H9 (cell line): ENCODE data around the gene PLXNA2. TPM values are rescaled to one million over a fixed set of nuclear protein-coding genes. Genes with fewer than 3 reads are reported as not detected.

ENCODE experiments used
- DNase-seq: peaks from one replicate; pipeline ENCODE4 v3.0.0-alpha.2; 2017
- H2AFZ ChIP-seq: one replicate; pipeline ENCODE4 v1.6.1; 2013; ENCODE audit warnings: mild to moderate bottlenecking, low read length, control low read depth, moderate library complexity
- H2AK5ac ChIP-seq: 2 replicates; pipeline ENCODE4 v1.6.1; 2013; ENCODE audit warnings: low read length, control low read depth, mixed read lengths; ENCODE audit not compliant: insufficient read length
- H2BK120ac ChIP-seq: one replicate; pipeline ENCODE4 v1.6.1; 2013; ENCODE audit warnings: low read depth, mild to moderate bottlenecking, low read length, control low read depth, inconsistent platforms; ENCODE audit not compliant: poor library complexity, severe bottlenecking
- H2BK12ac ChIP-seq: 2 replicates; pipeline ENCODE4 v1.6.1; 2013; ENCODE audit warnings: low read length, control low read depth, mixed read lengths, low read depth; ENCODE audit not compliant: insufficient read length
- H2BK15ac ChIP-seq: 2 replicates; pipeline ENCODE4 v1.6.1; 2013; ENCODE audit warnings: low read depth, low read length, control low read depth
- H2BK20ac ChIP-seq: one replicate; pipeline ENCODE4 v1.6.1; 2013; ENCODE audit warnings: low read depth, mild to moderate bottlenecking, low read length, control low read depth, inconsistent platforms; ENCODE audit not compliant: poor library complexity, severe bottlenecking
- H2BK5ac ChIP-seq: 2 replicates; pipeline ENCODE4 v1.6.1; 2013; ENCODE audit warnings: low read length, control low read depth, mixed read lengths; ENCODE audit not compliant: insufficient read length
- H3K14ac ChIP-seq: 2 replicates; pipeline ENCODE4 v1.6.1; 2013; ENCODE audit warnings: low read length, control low read depth; ENCODE audit not compliant: insufficient read depth
- H3K18ac ChIP-seq: 2 replicates; pipeline ENCODE4 v1.6.1; 2013; ENCODE audit warnings: low read depth, mild to moderate bottlenecking, mixed read lengths, low read length, control low read depth; ENCODE audit not compliant: insufficient read length
- H3K23ac ChIP-seq: 2 replicates; pipeline ENCODE4 v1.6.1; 2013; ENCODE audit warnings: low read length, control low read depth, mixed read lengths, low read depth; ENCODE audit not compliant: insufficient read length
- H3K23me2 ChIP-seq: 2 replicates; pipeline ENCODE4 v1.6.1; 2013; ENCODE audit warnings: low read depth, mild to moderate bottlenecking, mixed read lengths, low read length, control low read depth; ENCODE audit not compliant: insufficient read length, poor library complexity, severe bottlenecking
- H3K27ac ChIP-seq: 2 replicates; pipeline ENCODE4 v1.5.1; 2013; ENCODE audit warnings: low read length, control low read depth, mixed read lengths, low read depth; ENCODE audit not compliant: insufficient read length
- H3K27me3 ChIP-seq: 2 replicates; pipeline ENCODE4 v1.6.1; 2013; ENCODE audit warnings: low read length, control low read depth, inconsistent platforms; ENCODE audit not compliant: insufficient read depth
- H3K4ac ChIP-seq: 2 replicates; pipeline ENCODE4 v1.6.1; 2013; ENCODE audit warnings: low read depth, mild to moderate bottlenecking, control low read depth, inconsistent platforms, low read length, moderate library complexity
- H3K4me1 ChIP-seq: 2 replicates; pipeline ENCODE4 v1.6.1; 2013; ENCODE audit warnings: low read length, control low read depth, inconsistent platforms; ENCODE audit not compliant: insufficient read depth
- H3K4me2 ChIP-seq: 2 replicates; pipeline ENCODE4 v1.6.1; 2013; ENCODE audit warnings: low read length, control low read depth, mixed read lengths; ENCODE audit not compliant: insufficient read length, insufficient read depth
- H3K56ac ChIP-seq: 2 replicates; pipeline ENCODE4 v1.6.1; 2013; ENCODE audit warnings: low read depth, mild to moderate bottlenecking, mixed read lengths, low read length, control low read depth; ENCODE audit not compliant: insufficient read length
- H3K79me1 ChIP-seq: 2 replicates; pipeline ENCODE4 v1.6.1; 2013; ENCODE audit warnings: low read depth, mild to moderate bottlenecking, moderate library complexity, low read length, control low read depth, inconsistent platforms; ENCODE audit not compliant: insufficient read depth, poor library complexity, severe bottlenecking
- H3K79me2 ChIP-seq: 2 replicates; pipeline ENCODE4 v1.6.1; 2013; ENCODE audit warnings: low read length, control low read depth, inconsistent platforms; ENCODE audit not compliant: insufficient read depth
- H3K9ac ChIP-seq: 2 replicates; pipeline ENCODE4 v1.6.1; 2013; ENCODE audit warnings: low read length, control low read depth, mixed read lengths; ENCODE audit not compliant: insufficient read length; ENCODE audit errors: extremely low read depth
- H3K9me3 ChIP-seq: one replicate; pipeline ENCODE4 v1.6.1; 2013; ENCODE audit warnings: low read depth, low read length, inconsistent platforms; ENCODE audit not compliant: control insufficient read depth
- H3T11ph ChIP-seq: one replicate; pipeline ENCODE4 v1.6.1; 2013; ENCODE audit warnings: mild to moderate bottlenecking, low read length, control low read depth, inconsistent platforms
- H4K20me1 ChIP-seq: one replicate; pipeline ENCODE4 v1.6.1; 2013; ENCODE audit not compliant: control insufficient read depth, insufficient read length, insufficient read depth
- H4K5ac ChIP-seq: 2 replicates; pipeline ENCODE4 v1.6.1; 2013; ENCODE audit warnings: low read depth, mild to moderate bottlenecking, mixed read lengths, low read length, control low read depth; ENCODE audit not compliant: insufficient read length
- H4K8ac ChIP-seq: replicated peaks from 2 replicates; pipeline ENCODE4 v1.6.1; 2013; ENCODE audit warnings: low read length, control low read depth, mixed read lengths, low read depth; ENCODE audit not compliant: insufficient read length
- H4K91ac ChIP-seq: 2 replicates; pipeline ENCODE4 v1.6.1; 2013; ENCODE audit warnings: low read depth, mild to moderate bottlenecking, moderate library complexity, mixed read lengths, low read length, control low read depth; ENCODE audit not compliant: insufficient read length
- H3K27ac Mint-ChIP-seq, 3 experiments: 2 replicates in 2 of 3; 3 replicates in 1 of 3; pipeline ENCODE4 v1.8.0; 2020 to 2021; ENCODE audit warnings: mixed read lengths in 3 of 3, mild to moderate bottlenecking in 1 of 3, moderate library complexity in 1 of 3
- H3K27me3 Mint-ChIP-seq: 2 replicates; pipeline ENCODE4 v1.8.0; 2021; ENCODE audit warnings: low read depth, mild to moderate bottlenecking, moderate library complexity, mixed read lengths
- H3K36me3 Mint-ChIP-seq, 3 experiments: 2 replicates in 2 of 3; 3 replicates in 1 of 3; pipeline ENCODE4 v1.8.0; 2020 to 2021; ENCODE audit warnings: low read depth in 3 of 3, mixed read lengths in 3 of 3; ENCODE audit not compliant: insufficient read depth in 1 of 3
- H3K4me1 Mint-ChIP-seq, 2 experiments: 2 replicates each; pipeline ENCODE4 v1.8.0; 2020; ENCODE audit warnings: mixed read lengths in 2 of 2
- H3K4me3 Mint-ChIP-seq, 2 experiments: 2 replicates in 1 of 2; 3 replicates in 1 of 2; pipeline ENCODE4 v1.8.0; 2020 to 2021; ENCODE audit warnings: mild to moderate bottlenecking in 2 of 2, mixed read lengths in 2 of 2, moderate library complexity in 1 of 2
- H3K9me3 Mint-ChIP-seq, 2 experiments: 2 replicates in 1 of 2; 3 replicates in 1 of 2; pipeline ENCODE4 v1.8.0; 2020; ENCODE audit warnings: mild to moderate bottlenecking in 2 of 2, mixed read lengths in 2 of 2, moderate library complexity in 1 of 2
- CTCF ChIP-seq: fragments of 200-600 bp; sonication (generic); conservative IDR thresholded peaks from 3 replicates; pipeline ENCODE4 v1.8.0; 2021; ENCODE audit warnings: antibody characterized with exemption, mild to moderate bottlenecking
- WGBS: extraction: QIAGEN DNeasy Blood & Tissue Kit; methylation state at CpG from one replicate; pipeline ENCODE4 v1.1.7; 2013; ENCODE audit warnings: missing lambda C conversion rate, low lambda C conversion rate, mixed read lengths; ENCODE audit not compliant: insufficient read length; ENCODE audit errors: extremely low coverage; 5-methylcytosine and 5-hydroxymethylcytosine counted together
- total RNA-seq: library from RNA; stranded (reverse); gene quantifications from 2 replicates; pipeline ENCODE4 v1.2.1, GENCODE V29; 2021

Gene PLXNA2
- total RNA-seq, 1 experiment from 2014 or later = 0.57 TPM

GRCh38 chr1:208079161-208079560 is 165.0 kb downstream of the PLXNA2 start:
- DNase-seq = no peak
- no peak overlapping the region for H2BK12ac ChIP-seq
- H4K20me1 ChIP-seq = no peaks in the 10 kb centered on the region
- no peak overlapping the region for H2AFZ ChIP-seq
- H4K5ac ChIP-seq = no peak overlapping the region
- no peak overlapping the region; a peak in 1 of 7 replicates for H3K27ac Mint-ChIP-seq
- no peak overlapping the region for H2BK5ac ChIP-seq
- H3K23ac ChIP-seq = no peak overlapping the region
- no peak overlapping the region for H2AK5ac ChIP-seq
- H3K36me3 Mint-ChIP-seq = no peaks in the 10 kb centered on the region; a peak in 1 of 7 replicates
- no peak for TF ChIP-seq CTCF
- H3K56ac ChIP-seq = no peak overlapping the region
- no peak overlapping the region for H2BK20ac ChIP-seq
- no peaks in the 10 kb centered on the region for H3K4me1 ChIP-seq
- no peaks in the 10 kb centered on the region for H3K79me1 ChIP-seq
- no peak overlapping the region for H2BK120ac ChIP-seq
- no peak overlapping the region for H3K9ac ChIP-seq
- H3K27me3 ChIP-seq = no peaks in the 10 kb centered on the region; the same call in 1 of the 2 replicates
- H3K4ac ChIP-seq = no peak overlapping the region
- no peak overlapping the region for H3T11ph ChIP-seq
- no peak overlapping the region for H3K4me3 Mint-ChIP-seq
- H3K4me1 Mint-ChIP-seq = peaks cover 28 to 42% of the 10 kb centered on the region in 2 experiments
- no peaks in the 10 kb centered on the region for H3K23me2 ChIP-seq
- no peak overlapping the region for H4K91ac ChIP-seq
- H3K18ac ChIP-seq = no peak overlapping the region
- no peak overlapping the region for H4K8ac ChIP-seq
- peaks cover 33% of the 10 kb centered on the region for H3K27me3 Mint-ChIP-seq
- no peak overlapping the region for H3K14ac ChIP-seq
- no peaks in the 10 kb centered on the region for H3K79me2 ChIP-seq
- no peaks in the 10 kb centered on the region; a peak in 2 of 5 replicates for H3K9me3 Mint-ChIP-seq
- no CpG with 5 or more reads among the region's 9 CpGs for WGBS
- no peak overlapping the region for H2BK15ac ChIP-seq
- H3K9me3 ChIP-seq = no peaks in the 10 kb centered on the region
- no peak overlapping the region for H3K4me2 ChIP-seq
- H3K27ac ChIP-seq = no peak overlapping the region
